SK-N-MC (cell line): ENCODE data around the gene CFAP46.

Experiments
- DNase-seq: peaks from one replicate; pipeline ENCODE4 v3.0.0-alpha.2; 2011; ENCODE audit warnings: low read depth, low spot score
- H3K27ac ChIP-seq: fragments of 200-600 bp; sonication (generic); 2 replicates; pipeline ENCODE4 v1.5.1; 2016; ENCODE audit warnings: mixed run types
- H3K36me3 ChIP-seq: fragments of 200-600 bp; sonication (generic); 2 replicates; pipeline ENCODE4 v1.6.1; 2017; ENCODE audit warnings: antibody characterized with exemption, low read length, mixed read lengths; ENCODE audit not compliant: insufficient read depth
- H3K4me3 ChIP-seq: fragments of 200-600 bp; sonication (generic); 2 replicates; pipeline ENCODE4 v1.5.1; 2016
- H3K9ac ChIP-seq: fragments of 200-600 bp; sonication (generic); 2 replicates; pipeline ENCODE4 v1.8.0; 2017; ENCODE audit warnings: mixed run types, mixed read lengths; ENCODE audit not compliant: insufficient read length
- H3K9me3 ChIP-seq: fragments of 200-600 bp; sonication (generic); 2 replicates; pipeline ENCODE4 v1.6.1; 2017; ENCODE audit warnings: low read depth, mild to moderate bottlenecking, antibody characterized with exemption, low read length, moderate library complexity, mixed read lengths
- EZH2 ChIP-seq: fragments of 200-600 bp; sonication (generic); IDR thresholded peaks from one replicate; pipeline ENCODE4 v1.6.1; 2017; ENCODE audit warnings: antibody characterized with exemption
- FOXP2 ChIP-seq: optimal IDR thresholded peaks from 2 replicates; pipeline ENCODE3; 2011; ENCODE audit warnings: mild to moderate bottlenecking, moderate library complexity; ENCODE audit not compliant: insufficient read depth; ENCODE audit errors: extremely low read length, control extremely low read depth
- POLR2AphosphoS5 ChIP-seq: IDR thresholded peaks from 2 replicates; pipeline ENCODE4 v1.6.1; 2012; ENCODE audit warnings: mild to moderate bottlenecking, low read depth, low read length, borderline replicate concordance

The CFAP46 gene

DNA sequence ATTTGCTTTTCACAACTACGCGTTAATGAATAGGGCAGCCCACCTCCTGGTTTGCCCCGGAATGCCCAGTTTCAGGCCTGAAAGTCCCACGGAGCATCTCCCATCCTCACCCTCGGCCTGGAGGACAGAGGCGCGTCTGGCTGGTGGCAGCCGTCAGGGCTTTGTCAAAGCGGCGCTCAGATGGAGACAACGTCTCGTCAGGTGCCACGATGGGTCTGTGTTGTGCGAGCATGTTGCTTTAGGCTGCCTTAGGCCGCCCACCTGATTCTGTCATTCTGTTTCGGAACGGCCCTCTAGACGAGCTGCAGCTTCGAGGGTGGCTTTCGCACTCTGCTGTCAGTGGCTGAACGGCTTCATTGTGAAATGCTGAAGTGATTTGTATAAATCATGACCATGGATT is 39.4 kb upstream of the CFAP46 start:
- no peak for DNase-seq
- Histone ChIP-seq H3K36me3 (no peaks in the 10 kb centered on the region), H3K9ac (no peak overlapping the region), H3K4me3 (no peak overlapping the region), H3K27ac (no peak overlapping the region), H3K9me3 (no peaks in the 10 kb centered on the region)
- TF ChIP-seq FOXP2 (no peak), EZH2 (no peak), POLR2AphosphoS5 (no peak)

DNA sequence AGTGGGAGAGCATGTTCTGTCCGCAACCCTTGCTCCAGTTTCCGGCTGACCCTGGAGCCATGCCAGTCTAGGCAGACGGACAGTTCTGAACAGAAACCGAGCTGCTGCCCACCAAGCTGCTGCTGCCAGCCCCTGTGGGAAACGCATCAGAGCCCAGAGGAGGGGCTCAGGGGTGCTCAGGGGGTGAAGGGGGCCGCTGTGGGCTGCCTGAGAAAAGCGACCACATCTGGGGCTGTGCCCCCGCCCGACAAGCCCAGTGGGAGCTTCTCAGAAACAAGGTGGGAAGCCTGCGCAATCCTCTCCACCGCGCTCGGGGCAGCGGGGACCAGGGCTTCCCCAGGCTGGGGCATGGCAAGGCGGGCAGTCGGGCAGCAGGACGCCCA is 38.8 kb upstream of the CFAP46 start:
- no peak overlapping the region for H3K9ac ChIP-seq
- no peaks in the 10 kb centered on the region for H3K36me3 ChIP-seq
- H3K4me3 ChIP-seq: no peak overlapping the region
- H3K27ac ChIP-seq: no peak overlapping the region
- no peak for DNase-seq
- no peaks in the 10 kb centered on the region for H3K9me3 ChIP-seq
- TF ChIP-seq FOXP2 (no peak), POLR2AphosphoS5 (no peak), EZH2 (no peak)

DNA sequence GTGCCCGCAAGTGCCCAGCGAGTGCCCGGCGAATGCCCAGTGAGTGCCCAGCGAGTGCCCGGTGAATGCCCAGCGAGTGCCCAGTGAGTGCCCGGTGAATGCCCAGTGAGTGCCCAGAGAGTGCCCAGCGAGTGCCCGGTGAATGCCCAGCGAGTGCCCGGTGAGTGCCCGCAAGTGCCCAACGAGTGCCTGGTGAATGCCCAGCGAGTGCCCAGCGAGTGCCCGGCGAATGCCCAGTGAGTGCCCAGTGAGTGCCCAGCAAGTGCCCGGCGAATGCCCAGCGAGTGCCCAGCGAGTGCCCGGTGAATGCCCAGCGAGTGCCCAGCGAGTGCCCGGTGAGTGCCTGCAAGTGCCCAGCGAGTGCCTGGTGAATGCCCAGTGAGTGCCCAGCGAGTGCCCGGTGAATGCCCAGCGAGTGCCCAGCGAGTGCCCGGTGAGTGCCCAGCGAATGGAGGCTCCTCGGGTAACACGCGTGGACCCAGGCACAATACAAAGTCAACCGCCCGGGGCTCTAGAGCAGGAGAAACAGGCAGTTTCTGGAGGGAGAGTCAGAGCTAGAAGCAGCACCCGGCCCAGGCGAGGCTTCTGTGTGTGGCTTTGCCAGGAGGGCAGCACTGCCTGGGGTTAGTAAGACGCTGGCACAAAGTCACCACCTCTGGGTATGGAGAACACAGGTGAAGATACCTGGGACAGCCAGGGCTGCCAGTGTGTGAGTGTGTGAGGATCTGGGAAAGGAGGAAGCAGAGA is 38.2 kb upstream of the CFAP46 start:
- H3K9ac ChIP-seq: no peak overlapping the region
- H3K36me3 ChIP-seq: no peaks in the 10 kb centered on the region
- H3K9me3 ChIP-seq: no peaks in the 10 kb centered on the region
- no peak overlapping the region for H3K27ac ChIP-seq
- TF ChIP-seq POLR2AphosphoS5: no peak
- no peak for TF ChIP-seq FOXP2
- no peak for TF ChIP-seq EZH2
- DNase-seq: no peak
- no peak overlapping the region for H3K4me3 ChIP-seq

DNA sequence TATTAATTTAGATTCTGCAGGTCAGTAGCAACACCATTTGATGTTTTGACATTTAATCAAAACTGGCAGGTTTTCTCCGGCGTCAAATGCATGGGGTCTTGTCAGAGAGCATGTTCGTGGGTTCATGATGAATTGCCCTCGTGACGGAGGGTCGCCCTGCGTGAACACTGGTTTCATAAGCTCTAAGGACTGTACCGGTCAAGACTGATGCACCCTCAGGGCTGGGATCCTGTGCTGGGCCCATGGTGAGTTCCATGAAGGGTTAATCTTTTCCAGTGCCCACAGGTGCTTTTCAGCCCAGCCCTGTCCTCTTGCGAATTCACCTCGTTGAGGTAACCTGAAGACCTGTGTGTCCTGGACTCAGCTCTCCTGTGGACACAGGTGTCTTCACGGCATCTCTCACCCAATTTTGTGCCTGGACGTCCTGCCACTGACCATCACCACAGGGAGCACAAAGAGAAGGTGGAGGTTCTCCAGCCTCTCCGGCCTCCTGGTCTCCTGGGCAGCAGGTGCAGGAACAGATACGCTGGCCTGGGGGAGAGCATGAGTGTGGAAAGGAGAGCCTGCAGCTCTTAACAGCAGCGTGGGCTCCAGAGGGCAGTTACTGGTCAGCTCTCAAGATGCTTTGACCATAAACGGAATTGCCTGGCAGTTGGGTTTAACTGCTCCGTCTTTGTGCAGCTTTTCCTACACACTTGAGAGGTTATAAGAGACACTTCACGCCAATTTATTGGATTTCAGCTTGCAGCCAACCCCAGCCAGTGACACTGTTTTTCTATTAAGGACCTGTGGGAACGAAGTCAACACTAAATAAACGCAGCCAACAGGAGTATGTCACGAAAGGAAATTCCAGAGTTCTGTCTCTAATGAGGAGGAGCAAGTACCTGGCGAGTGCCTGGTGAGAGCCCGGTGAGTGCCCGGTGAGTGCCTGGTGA is 37.4 kb upstream of the CFAP46 start:
- Histone ChIP-seq H3K9ac (no peak overlapping the region), H3K36me3 (no peaks in the 10 kb centered on the region), H3K9me3 (no peaks in the 10 kb centered on the region), H3K4me3 (no peak overlapping the region), H3K27ac (no peak overlapping the region)
- DNase-seq: no peak
- TF ChIP-seq FOXP2: no peak
- no peak for TF ChIP-seq EZH2
- TF ChIP-seq POLR2AphosphoS5: no peak

DNA sequence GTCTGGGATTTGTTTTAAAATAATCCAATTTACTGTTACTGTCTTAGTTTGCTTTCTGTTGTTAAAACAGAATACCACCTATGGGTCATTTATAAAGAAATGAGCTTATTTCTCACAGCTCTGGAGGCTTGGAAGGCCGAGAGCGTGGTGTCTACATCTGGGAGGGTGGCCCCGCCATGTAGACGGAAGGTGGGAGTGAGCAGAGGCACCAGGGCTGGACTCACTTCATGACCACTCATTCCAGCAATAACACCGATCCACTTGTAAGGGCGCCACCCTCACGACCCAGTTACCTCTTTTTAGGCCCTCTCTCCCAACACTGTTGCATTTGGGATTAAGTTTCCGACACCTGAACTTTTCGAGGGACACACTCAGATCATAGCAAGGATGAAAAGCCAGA is 36.2 kb upstream of the CFAP46 start:
- H3K36me3 ChIP-seq: no peaks in the 10 kb centered on the region
- no peak overlapping the region for H3K27ac ChIP-seq
- TF ChIP-seq EZH2: no peak
- TF ChIP-seq POLR2AphosphoS5: no peak
- no peak for TF ChIP-seq FOXP2
- no peak for DNase-seq
- no peak overlapping the region for H3K4me3 ChIP-seq
- H3K9ac ChIP-seq: no peak overlapping the region
- no peaks in the 10 kb centered on the region for H3K9me3 ChIP-seq

DNA sequence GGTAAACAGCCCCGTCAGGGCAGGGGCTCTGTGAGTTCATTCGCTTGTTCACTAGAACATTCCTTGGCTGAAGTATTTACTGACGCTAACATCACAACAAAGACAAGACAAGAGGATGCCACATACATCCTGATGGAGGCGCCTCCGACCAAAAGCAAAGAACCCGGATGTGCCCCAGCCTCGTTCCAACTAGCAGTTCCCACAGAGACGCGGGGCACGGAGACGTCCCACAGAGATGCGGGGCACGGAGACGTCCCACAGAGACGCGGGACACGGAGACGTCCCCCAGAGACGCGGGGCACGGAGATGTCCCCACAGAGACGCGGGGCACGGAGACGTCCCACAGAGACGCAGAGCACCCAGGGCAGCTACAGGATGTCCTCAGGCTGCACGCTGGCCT is 35.4 kb upstream of the CFAP46 start:
- no peak for DNase-seq
- Histone ChIP-seq H3K4me3 (no peak overlapping the region), H3K36me3 (no peaks in the 10 kb centered on the region), H3K9me3 (no peaks in the 10 kb centered on the region), H3K27ac (no peak overlapping the region), H3K9ac (no peak overlapping the region)
- TF ChIP-seq EZH2 (no peak), POLR2AphosphoS5 (no peak), FOXP2 (no peak)

DNA sequence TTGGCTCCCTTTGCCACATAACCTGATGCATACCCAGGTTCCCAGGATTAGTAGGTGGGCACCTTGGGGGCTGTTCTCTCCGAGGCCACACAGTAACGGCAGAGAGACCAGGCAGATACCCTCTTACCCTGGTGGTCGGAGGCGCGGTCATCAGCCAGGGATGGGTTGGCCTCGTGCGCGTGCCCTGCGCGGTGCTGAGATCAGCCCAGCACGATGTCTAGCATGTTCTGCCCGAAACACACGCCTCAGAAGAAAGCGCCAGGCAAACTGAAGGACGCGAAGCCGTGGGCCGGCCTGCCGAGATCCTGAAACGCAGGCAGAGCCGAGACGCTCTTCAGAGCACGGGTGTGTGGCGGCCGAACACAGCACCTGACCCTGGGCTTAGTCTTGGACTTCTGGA is 34.7 kb upstream of the CFAP46 start:
- no peaks in the 10 kb centered on the region for H3K9me3 ChIP-seq
- DNase-seq: no peak
- H3K4me3 ChIP-seq: no peak overlapping the region
- H3K36me3 ChIP-seq: no peaks in the 10 kb centered on the region
- no peak overlapping the region for H3K27ac ChIP-seq
- no peak overlapping the region for H3K9ac ChIP-seq
- TF ChIP-seq FOXP2: no peak
- TF ChIP-seq POLR2AphosphoS5: no peak
- TF ChIP-seq EZH2: no peak

DNA sequence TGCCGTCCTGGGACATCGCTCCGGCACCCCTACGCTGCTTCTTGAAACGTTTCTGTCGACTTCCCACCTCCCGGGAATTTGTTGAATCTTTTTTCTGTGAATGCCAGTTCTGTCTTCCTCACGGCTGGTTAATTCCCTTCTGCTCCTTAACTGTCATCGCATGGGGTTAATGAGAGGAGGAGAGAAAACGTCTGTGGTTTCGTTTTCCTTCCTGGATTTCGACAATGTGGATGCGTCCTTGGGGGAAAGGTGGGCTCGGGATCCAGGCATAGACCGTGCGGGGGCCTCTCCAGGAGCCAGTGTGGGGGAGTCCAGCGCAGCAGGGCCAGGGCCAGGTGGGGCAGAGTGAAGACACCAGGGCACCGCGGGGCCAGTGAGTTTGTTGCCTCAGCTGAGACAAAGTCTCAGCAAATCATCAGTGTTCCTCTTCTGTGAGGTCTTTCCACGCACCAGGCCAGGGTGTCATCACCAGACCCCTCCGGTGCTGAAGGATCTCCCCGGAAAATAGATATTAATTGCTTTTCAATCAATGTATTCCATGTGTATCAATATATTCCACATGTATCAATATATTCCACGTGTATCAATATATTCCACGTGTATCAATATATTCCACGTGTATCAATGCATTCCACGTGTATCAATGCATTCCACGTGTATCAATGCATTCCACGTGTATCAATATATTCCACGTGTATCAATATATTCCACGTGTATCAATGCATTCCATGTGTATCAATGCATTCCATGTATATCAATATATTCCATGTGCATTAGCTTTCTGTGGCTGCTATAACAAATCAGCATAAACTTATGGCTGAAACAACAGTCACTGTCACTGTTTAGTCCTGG is 33.7 kb upstream of the CFAP46 start:
- TF ChIP-seq FOXP2 (no peak), EZH2 (no peak), POLR2AphosphoS5 (no peak)
- Histone ChIP-seq H3K9me3 (no peaks in the 10 kb centered on the region), H3K4me3 (no peak overlapping the region), H3K9ac (no peak overlapping the region), H3K36me3 (no peaks in the 10 kb centered on the region), H3K27ac (no peak overlapping the region)
- DNase-seq: no peak
